HepG2 (cell line): ENCODE data around the gene SMG7. TPM values are rescaled to one million over a fixed set of nuclear protein-coding genes. Genes with fewer than 3 reads are reported as not detected.

Experiments used
- ATAC-seq: fragments of 200-7000 bp; cut with Tn5 transposase; 3 replicates; pipeline ENCODE4 v1.9.1; 2020; ENCODE audit warnings: mild to moderate bottlenecking, moderate library complexity
- BruUV-seq: library from RNA; stranded (reverse); fragments of 400-500 nt; replicated peaks from 2 replicates; lab custom pipeline; 2021; lab: Mats Ljungman, UMichigan
- CTCF ChIA-PET: fragments of 300-600 bp; formaldehyde crosslinking; extraction: SDS; loops from one replicate; lab custom pipeline; 2021; ENCODE audit warnings: low total read pairs, inconsistent platforms, low intra/inter-chr PET ratio; lab: Yijun Ruan, JAX
- POLR2A ChIA-PET: fragments of 350-600 bp; sonication (Branson Sonifier 250); formaldehyde crosslinking; loops from one replicate; lab custom pipeline; 2020; ENCODE audit warnings: antibody characterized with exemption, inconsistent platforms; lab: Yijun Ruan, JAX
- DNase-seq: peaks from one replicate; pipeline ENCODE4 v3.0.0-alpha.2; 2015; ENCODE audit warnings: low spot score
- FAIRE-seq: peaks from 3 replicates; lab custom pipeline; 2011; peaks lifted over from hg19 to GRCh38; lab: Jason Lieb, UNC
- H2AFZ ChIP-seq: one replicate; pipeline ENCODE4 v1.6.1; 2011; ENCODE audit warnings: low read length, inconsistent platforms
- H3K27ac ChIP-seq: fragments of 300-600 bp; 3 replicates; pipeline ENCODE4 v1.8.0; 2011; ENCODE audit warnings: mixed run types, mild to moderate bottlenecking, mixed read lengths, low read length, inconsistent platforms; ENCODE audit not compliant: insufficient read depth; ENCODE audit errors: extremely low read length
- H3K27me3 ChIP-seq, 2 experiments: fragments of 200-600 bp in 1 of 2; 2 replicates in 1 of 2; 3 replicates in 1 of 2; pipeline versions ENCODE4 v1.6.0 to v1.8.0; 2011; ENCODE audit warnings: low read length in 2 of 2, mild to moderate bottlenecking in 2 of 2, moderate library complexity in 2 of 2, inconsistent platforms in 1 of 2; ENCODE audit not compliant: insufficient read depth in 2 of 2, control insufficient read depth in 1 of 2
- H3K36me3 ChIP-seq, 2 experiments: fragments of 200-600 bp in 1 of 2; replicated peaks in 1 of 2; 2 replicates in 1 of 2; 3 replicates in 1 of 2; pipeline versions ENCODE4 v1.5.1 to v1.8.0; 2011; ENCODE audit warnings: low read length in 2 of 2, inconsistent platforms in 1 of 2; ENCODE audit not compliant: insufficient read depth in 2 of 2, control insufficient read depth in 1 of 2
- H3K4me1 ChIP-seq: 2 replicates; pipeline ENCODE4 v1.5.1; 2012; ENCODE audit warnings: low read length, inconsistent platforms; ENCODE audit not compliant: insufficient read depth
- H3K4me2 ChIP-seq: 2 replicates; pipeline ENCODE4 v1.6.0; 2011; ENCODE audit warnings: low read depth, low read length, inconsistent platforms
- H3K4me3 ChIP-seq, 3 experiments: fragments of 200-600 bp in 1 of 3; sonication (generic), shearing (Covaris generic) in 1 of 3; replicated peaks in 1 of 3; 2 replicates each; pipeline ENCODE4 v1.5.1; 2011 to 2016; ENCODE audit warnings: low read length in 3 of 3, inconsistent platforms in 2 of 3, low read depth in 2 of 3, mild to moderate bottlenecking in 2 of 3, control low read depth in 1 of 3, mixed read lengths in 1 of 3; ENCODE audit not compliant: insufficient read depth in 1 of 3
- H3K79me2 ChIP-seq: one replicate; pipeline ENCODE4 v1.6.1; 2011; ENCODE audit warnings: low read length, inconsistent platforms; ENCODE audit not compliant: insufficient read depth
- H3K9ac ChIP-seq: 2 replicates; pipeline ENCODE4 v1.6.0; 2011; ENCODE audit warnings: mild to moderate bottlenecking, low read depth, low read length, inconsistent platforms; ENCODE audit not compliant: insufficient read depth
- H3K9me3 ChIP-seq: 2 replicates; pipeline ENCODE4 v1.5.1; 2012; ENCODE audit warnings: mild to moderate bottlenecking, low read length
- H4K20me1 ChIP-seq: 2 replicates; pipeline ENCODE4 v1.6.0; 2011; ENCODE audit warnings: inconsistent platforms, mild to moderate bottlenecking, low read length, moderate library complexity; ENCODE audit not compliant: insufficient read depth
- ATF2 ChIP-seq: sonication (generic); formaldehyde crosslinking; IDR thresholded peaks from 2 replicates; pipeline ENCODE4 v1.4.0; 2020; ENCODE audit warnings: missing genetic modification reagents
- CBX1 ChIP-seq: IDR thresholded peaks from one replicate; pipeline ENCODE4 v1.6.1; 2016; ENCODE audit warnings: antibody characterized with exemption, low read depth
- CEBPB ChIP-seq: IDR thresholded peaks from 2 replicates; pipeline ENCODE4 v1.6.1; 2011; ENCODE audit warnings: low read depth, low read length, improper control_type of control experiment, borderline replicate concordance
- CEBPG ChIP-seq: IDR thresholded peaks from 2 replicates; pipeline ENCODE4 v1.6.1; 2016
- DNMT1 ChIP-seq: sonication (generic); formaldehyde crosslinking; IDR thresholded peaks from 2 replicates; pipeline ENCODE4 v1.5.1; 2020; ENCODE audit warnings: mild to moderate bottlenecking, missing genetic modification reagents
- ETV5 ChIP-seq: IDR thresholded peaks from 2 replicates; pipeline ENCODE4 v1.6.1; 2018; ENCODE audit warnings: missing biosample characterization, missing genetic modification reagents, inconsistent platforms, borderline replicate concordance
- KDM5B ChIP-seq: sonication (generic); formaldehyde crosslinking; IDR thresholded peaks from 2 replicates; pipeline ENCODE4 v1.4.0; 2020; ENCODE audit warnings: missing genetic modification reagents, mild to moderate bottlenecking, borderline replicate concordance
- MTF1 ChIP-seq: sonication (generic); formaldehyde crosslinking; IDR thresholded peaks from 2 replicates; pipeline ENCODE4 v1.5.0; 2020; ENCODE audit warnings: missing genetic modification reagents
- MXD3 ChIP-seq: IDR thresholded peaks from 2 replicates; pipeline ENCODE4 v1.6.1; 2016; ENCODE audit warnings: mild to moderate bottlenecking, missing biosample characterization, missing genetic modification reagents
- TCF7 ChIP-seq: sonication (generic); IDR thresholded peaks from 2 replicates; pipeline ENCODE4 v1.6.1; 2016; ENCODE audit warnings: antibody characterized with exemption, low read depth
- TOE1 ChIP-seq: sonication (generic); formaldehyde crosslinking; IDR thresholded peaks from 2 replicates; pipeline ENCODE4 v1.4.0; 2020; ENCODE audit warnings: mild to moderate bottlenecking, missing genetic modification reagents
- WGBS: methylation state at CpG from one replicate; pipeline ENCODE4 v1.1.6; 2017; ENCODE audit warnings: low lambda C conversion rate; 5-methylcytosine and 5-hydroxymethylcytosine counted together
- in situ Hi-C: cut with HindIII; loops from 2 replicates; pipeline ENCODE4 v1.10.0; 2017; ENCODE audit warnings: low pct_unique_long_range_greater_than_20kb; ENCODE audit not compliant: extremely low pct_ligation_motif_present
- intact Hi-C: fragments of 100-400 bp; cut with micrococcal nuclease; formaldehyde crosslinking; loops from one replicate; pipeline ENCODE4 v1.10.0; 2022; ENCODE audit not compliant: unreplicated experiment
- polyA plus RNA-seq, 8 experiments: library from polyadenylated mRNA; depleted of rRNA in 3 of 8; stranded (reverse) in 7 of 8; unstranded in 1 of 8; fragments of >200 nt; fragmentation: Illumina TruSeq in 4 of 8; extraction: Trizol in 4 of 8; gene quantifications; 2 replicates each; pipeline versions ENCODE4 v1.2.1 to v1.2.3, GENCODE V29; 2011 to 2016; ENCODE audit warnings: low read depth in 4 of 8, missing spikeins in 1 of 8, mixed read lengths in 1 of 8; ENCODE audit not compliant: insufficient read depth in 1 of 8
- total RNA-seq, 5 experiments: library from RNA; depleted of rRNA; stranded (reverse); fragments of >200 nt; fragmentation: Illumina TruSeq; extraction: Trizol; gene quantifications; 2 replicates each; pipeline ENCODE4 v1.2.3, GENCODE V29; 2016; ENCODE audit warnings: low read depth in 1 of 5
- TF ChIP-seq, protein P1 (sequence below): sonication (generic); formaldehyde crosslinking; conservative IDR thresholded peaks from 2 replicates; pipeline ENCODE4 v1.8.0; 2022; ENCODE audit warnings: missing genetic modification reagents

SMG7 gene
- total and polyA plus RNA-seq, 2 of the 13 experiments (the other 11 are each of a cell fraction or from before 2014, with no cell fraction given): 14.9 to 27.9 TPM

- Histone ChIP-seq H3K36me3 (no peaks in the 10 kb centered on the region), H3K9ac (no peak overlapping the region), H3K27me3 (peaks cover 0 to 1% of the 10 kb centered on the region in 2 experiments; a peak in 1 of 5 replicates), H2AFZ (no peak overlapping the region), H3K9me3 (no peaks in the 10 kb centered on the region), H3K79me2 (no peaks in the 10 kb centered on the region), H3K27ac (no peak overlapping the region), H3K4me1 (peaks cover 5% of the 10 kb centered on the region; the same call in 1 of the 2 replicates), H4K20me1 (no peaks in the 10 kb centered on the region), H3K4me3 (no peak overlapping the region), H3K4me2 (no peak overlapping the region)
- TF ChIP-seq DNMT1 (CRISPR knock-in tag): no peak
- no peak for TF ChIP-seq MXD3
- TF ChIP-seq, protein P1, sequence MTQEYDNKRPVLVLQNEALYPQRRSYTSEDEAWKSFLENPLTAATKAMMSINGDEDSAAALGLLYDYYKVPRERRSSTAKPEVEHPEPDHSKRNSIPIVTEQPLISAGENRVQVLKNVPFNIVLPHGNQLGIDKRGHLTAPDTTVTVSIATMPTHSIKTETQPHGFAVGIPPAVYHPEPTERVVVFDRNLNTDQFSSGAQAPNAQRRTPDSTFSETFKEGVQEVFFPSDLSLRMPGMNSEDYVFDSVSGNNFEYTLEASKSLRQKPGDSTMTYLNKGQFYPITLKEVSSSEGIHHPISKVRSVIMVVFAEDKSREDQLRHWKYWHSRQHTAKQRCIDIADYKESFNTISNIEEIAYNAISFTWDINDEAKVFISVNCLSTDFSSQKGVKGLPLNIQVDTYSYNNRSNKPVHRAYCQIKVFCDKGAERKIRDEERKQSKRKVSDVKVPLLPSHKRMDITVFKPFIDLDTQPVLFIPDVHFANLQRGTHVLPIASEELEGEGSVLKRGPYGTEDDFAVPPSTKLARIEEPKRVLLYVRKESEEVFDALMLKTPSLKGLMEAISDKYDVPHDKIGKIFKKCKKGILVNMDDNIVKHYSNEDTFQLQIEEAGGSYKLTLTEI (CRISPR knock-in tag): no peak
- TF ChIP-seq CEBPB: peak; percentile 92
- TF ChIP-seq KDM5B (CRISPR knock-in tag): no peak
- no peak for TF ChIP-seq CBX1
- peak; percentile 73 for TF ChIP-seq CEBPG (CRISPR knock-in tag)
- TF ChIP-seq TCF7: 0 out of 2 replicates have a peak, but pooled peaks have one; percentile 17
- no peak for TF ChIP-seq MTF1
- TF ChIP-seq ETV5 (CRISPR knock-in tag): no peak
- no peak for TF ChIP-seq ATF2 (CRISPR knock-in tag)
- no peak for TF ChIP-seq TOE1 (CRISPR knock-in tag)
- no peak for ATAC-seq
- in situ Hi-C loops (no loop called here), intact Hi-C loops (no loop called here)
- 30% methylated on average over 5 of the region's 5 CpGs for whole genome bisulfite sequencing
- FAIRE-seq: no peak
- ChIA-PET CTCF (no interaction called here), POLR2A (no interaction called here)
- no TSS peak for BruUV-seq
- DNase-seq: no peak
Measured at GRCh38 chr1:183584147-183584546, 111.8 kb downstream of the SMG7 start.
